Smooth muscle cell (in vitro differentiated cells): ENCODE results near the gene ACTN4. TPM values are rescaled to one million over a fixed set of nuclear protein-coding genes. Genes with fewer than 3 reads are reported as not detected.

Experiments
- DNase-seq: peaks from one replicate; lab custom pipeline; 2025; ENCODE audit not compliant: unreplicated experiment; lab: John Stamatoyannopoulos, UW
- H2AFZ ChIP-seq: fragments of 200-600 bp; sonication (generic); 2 replicates; pipeline ENCODE4 v1.6.0; 2016; ENCODE audit warnings: antibody characterized with exemption, low read depth, mild to moderate bottlenecking
- H3F3A ChIP-seq: fragments of 200-600 bp; sonication (generic); 2 replicates; pipeline ENCODE4 v1.6.0; 2017; ENCODE audit warnings: antibody characterized with exemption, low read depth
- H3K27ac ChIP-seq: fragments of 200-600 bp; sonication (generic); 2 replicates; pipeline ENCODE4 v1.5.1; 2016; ENCODE audit warnings: low read depth, mild to moderate bottlenecking
- H3K27me3 ChIP-seq: fragments of 200-600 bp; sonication (generic); 2 replicates; pipeline ENCODE4 v1.6.1; 2016; ENCODE audit warnings: low read depth, mild to moderate bottlenecking
- H3K36me3 ChIP-seq: fragments of 200-600 bp; sonication (generic); 2 replicates; pipeline ENCODE4 v1.5.1; 2016; ENCODE audit warnings: low read depth
- H3K4me1 ChIP-seq: fragments of 200-600 bp; sonication (generic); 2 replicates; pipeline ENCODE4 v1.5.1; 2016; ENCODE audit warnings: low read depth
- H3K4me2 ChIP-seq: fragments of 200-600 bp; sonication (generic); 2 replicates; pipeline ENCODE4 v1.6.0; 2016; ENCODE audit warnings: mild to moderate bottlenecking
- H3K4me3 ChIP-seq: fragments of 200-600 bp; sonication (generic); 2 replicates; pipeline ENCODE4 v1.5.1; 2016; ENCODE audit warnings: mild to moderate bottlenecking
- H3K79me2 ChIP-seq: fragments of 200-600 bp; sonication (generic); 2 replicates; pipeline ENCODE4 v1.6.0; 2016; ENCODE audit warnings: low read depth, mild to moderate bottlenecking
- H3K9ac ChIP-seq: fragments of 200-600 bp; sonication (generic); 2 replicates; pipeline ENCODE4 v1.6.0; 2016; ENCODE audit warnings: low read depth
- H3K9me3 ChIP-seq: fragments of 200-600 bp; sonication (generic); replicated peaks from 2 replicates; pipeline ENCODE4 v1.5.1; 2016; ENCODE audit warnings: low read depth
- H4K20me1 ChIP-seq: fragments of 200-600 bp; sonication (generic); 2 replicates; pipeline ENCODE4 v1.6.0; 2016; ENCODE audit warnings: low read depth
- CTCF ChIP-seq: fragments of 200-600 bp; sonication (generic); IDR thresholded peaks from 2 replicates; pipeline ENCODE4 v1.5.1; 2017; ENCODE audit warnings: borderline replicate concordance, mild to moderate bottlenecking, antibody characterized with exemption; ENCODE audit not compliant: insufficient read depth, poor library complexity, severe bottlenecking
- WGBS: methylation state at CpG from one replicate; pipeline ENCODE4 v1.1.7; 2016; ENCODE audit warnings: low lambda C conversion rate; 5-methylcytosine and 5-hydroxymethylcytosine counted together
- polyA plus RNA-seq: library from polyadenylated mRNA; unstranded; fragments of >200 nt; fragmentation: Nextera tagmentation; extraction: Ambion mirVana; gene quantifications from 2 replicates; pipeline ENCODE4 v1.2.1, GENCODE V29; 2016
- total RNA-seq: library from RNA; depleted of rRNA; stranded (reverse); fragments of >200 nt; gene quantifications from 2 replicates; pipeline ENCODE4 v1.2.3, GENCODE V29; 2014

ACTN4 gene
- total and polyA plus RNA-seq, 2 experiments from 2014 or later = 53.8 to 311 TPM

GRCh38 chr19:38614289-38614688 lies 33.2 kb upstream of the ACTN4 start:
- Histone ChIP-seq H3K9ac (no peak overlapping the region), H3K79me2 (peaks cover 3% of the 10 kb centered on the region), H3K9me3 (no peaks in the 10 kb centered on the region), H3K27ac (no peak overlapping the region), H3F3A (no peaks in the 10 kb centered on the region), H3K4me3 (no peak overlapping the region), H3K4me1 (peaks cover 6% of the 10 kb centered on the region), H3K36me3 (no peaks in the 10 kb centered on the region), H4K20me1 (no peaks in the 10 kb centered on the region), H3K27me3 (no peaks in the 10 kb centered on the region), H2AFZ (no peak overlapping the region), H3K4me2 (no peak overlapping the region)
- no peak for TF ChIP-seq CTCF
- no peak for DNase-seq
- WGBS = 98% methylated on average over 3 of the region's 3 CpGs

DNA sequence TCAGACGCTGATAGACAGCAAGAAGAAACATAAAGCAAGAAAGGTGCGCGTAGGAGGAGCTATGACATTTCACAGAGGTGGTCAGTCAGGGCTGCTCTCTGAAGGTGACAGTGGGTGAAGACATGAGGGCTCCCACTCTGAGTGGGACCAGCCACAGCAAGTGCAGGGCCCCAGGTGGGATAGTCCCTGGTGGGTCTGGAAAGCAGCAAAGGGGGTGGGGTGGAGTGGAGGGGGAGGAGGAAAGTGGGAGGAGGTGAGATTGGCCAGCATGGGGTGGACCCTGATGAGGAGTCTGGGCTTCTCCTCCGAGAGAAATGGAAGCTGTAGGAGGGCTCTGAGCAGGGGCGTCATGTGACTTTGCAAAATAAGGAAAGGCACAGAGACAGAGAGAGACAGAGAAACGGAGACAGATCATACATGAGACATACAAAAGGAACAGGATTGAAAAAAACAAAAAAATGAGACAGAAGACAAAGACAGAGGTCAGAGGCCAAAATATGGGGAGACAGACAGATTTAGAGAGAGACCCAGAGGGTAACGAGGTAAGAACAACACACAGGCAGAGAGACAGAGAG lies 32.4 kb upstream of the ACTN4 start:
- Histone ChIP-seq H3K27me3 (no peaks in the 10 kb centered on the region), H3F3A (no peaks in the 10 kb centered on the region), H3K4me2 (no peak overlapping the region), H3K4me1 (peaks cover 12% of the 10 kb centered on the region), H3K36me3 (no peaks in the 10 kb centered on the region), H2AFZ (no peak overlapping the region), H3K4me3 (no peak overlapping the region), H4K20me1 (no peaks in the 10 kb centered on the region), H3K79me2 (peaks cover 11% of the 10 kb centered on the region), H3K9me3 (no peaks in the 10 kb centered on the region), H3K9ac (no peak overlapping the region), H3K27ac (no peak overlapping the region)
- no peak for DNase-seq
- TF ChIP-seq CTCF = no peak
- 83% methylated on average over 7 of the region's 7 CpGs for WGBS

DNA sequence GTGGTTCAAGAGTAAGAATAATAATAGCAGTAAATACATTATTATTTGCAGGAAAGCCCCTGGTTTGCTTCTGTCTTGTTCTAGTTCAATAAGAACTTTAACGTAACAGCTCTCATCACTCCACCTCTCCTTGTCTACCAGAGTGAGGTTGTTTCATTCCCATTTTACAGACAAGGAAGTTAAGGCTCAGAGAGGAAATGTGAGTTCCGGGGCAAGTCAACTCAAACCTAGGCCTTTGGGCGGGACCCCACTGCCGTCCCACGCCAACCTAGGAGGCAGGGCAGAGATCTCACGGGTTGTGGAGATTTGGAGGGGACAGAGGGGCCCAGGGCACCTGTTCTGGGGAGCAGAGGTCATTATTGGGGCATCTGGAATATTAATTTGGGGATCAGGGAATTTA lies 31.2 kb upstream of the ACTN4 start:
- TF ChIP-seq CTCF = no peak
- DNase-seq = no peak
- Histone ChIP-seq H3K27me3 (no peaks in the 10 kb centered on the region), H3K4me3 (no peak overlapping the region), H3K36me3 (no peaks in the 10 kb centered on the region), H3K79me2 (peaks cover 21% of the 10 kb centered on the region), H3K9me3 (no peaks in the 10 kb centered on the region), H4K20me1 (no peaks in the 10 kb centered on the region), H3K4me2 (no peak overlapping the region), H3K4me1 (peaks cover 13% of the 10 kb centered on the region), H3F3A (no peaks in the 10 kb centered on the region), H3K9ac (no peak overlapping the region), H3K27ac (no peak overlapping the region), H2AFZ (no peak overlapping the region)
- 96% methylated on average over 6 of the region's 6 CpGs for WGBS

DNA sequence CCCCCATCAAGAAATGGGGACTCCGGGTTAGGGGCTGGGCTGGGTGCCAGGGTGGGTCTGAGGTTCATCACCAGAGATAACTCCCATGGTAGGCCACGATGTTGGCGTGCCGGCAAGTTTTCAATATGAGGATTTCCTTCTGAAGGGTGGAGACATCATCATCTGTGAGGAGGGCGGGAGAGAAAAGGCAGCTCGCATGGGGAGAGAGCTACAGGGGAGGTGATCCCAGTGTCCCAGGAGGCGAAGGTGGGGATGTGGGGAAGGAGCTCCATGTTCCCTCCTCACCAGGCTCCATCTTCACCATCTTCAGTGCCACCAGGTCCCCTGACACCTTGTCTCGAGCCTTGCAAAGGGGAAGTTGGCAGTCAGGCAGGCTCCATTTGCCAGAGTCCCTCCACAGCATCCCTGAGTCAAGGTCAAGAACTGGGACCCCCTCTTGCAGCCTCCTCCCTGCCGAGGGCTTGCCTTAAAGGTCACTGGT lies 30.1 kb upstream of the ACTN4 start:
- no peak overlapping the region for H2AFZ ChIP-seq
- DNase-seq = no peak
- H3K79me2 ChIP-seq = peaks cover 25% of the 10 kb centered on the region
- no peaks in the 10 kb centered on the region for H3K27me3 ChIP-seq
- 91% methylated on average over 9 of the region's 9 CpGs for WGBS
- no peak overlapping the region for H3K4me3 ChIP-seq
- no peak overlapping the region for H3K9ac ChIP-seq
- H3F3A ChIP-seq = no peaks in the 10 kb centered on the region
- H3K9me3 ChIP-seq = no peaks in the 10 kb centered on the region
- no peaks in the 10 kb centered on the region for H3K36me3 ChIP-seq
- no peak overlapping the region for H3K4me2 ChIP-seq
- peaks cover 13% of the 10 kb centered on the region for H3K4me1 ChIP-seq
- no peak for TF ChIP-seq CTCF
- H4K20me1 ChIP-seq = no peaks in the 10 kb centered on the region
- H3K27ac ChIP-seq = no peak overlapping the region
